C4-2B (cell line): Measurements from ENCODE around the gene MBOAT2.

Experiments used
- CTCF ChIP-seq: fragments of 450-650 bp; conservative IDR thresholded peaks from 2 replicates; pipeline ENCODE4 v1.5.1; 2017; ENCODE audit warnings: mild to moderate bottlenecking
- ZFX ChIP-seq: fragments of 450-650 bp; IDR thresholded peaks from 2 replicates; pipeline ENCODE4 v1.6.1; 2017

GRCh38 chr2:8977758-8978157, 25.7 kb downstream of the MBOAT2 start:
- TF ChIP-seq CTCF: no peak
- no peak for TF ChIP-seq ZFX
